Measurements from ENCODE around the gene EFCAB11. TPM values are rescaled to one million over a fixed set of nuclear protein-coding genes. Genes with fewer than 3 reads are reported as not detected.

The EFCAB11 gene
- total RNA-seq, 1 experiment from 2014 or later, result 18.1 TPM

GRCh38 chr14:89963288-89963978 is 8.9 kb upstream of the EFCAB11 start:
- TF ChIP-seq YY1 (IDR thresholded peaks at IDR 0.05; ENCODE audit: extremely low read depth, insufficient replicate concordance, low read depth, low read length) (no peak), RAD21 (IDR thresholded peaks at IDR 0.05; ENCODE audit: low read depth) (no peak), MAX (IDR thresholded peaks at IDR 0.05) (no peak)
- ATAC-seq (no peak), DNase-seq (ENCODE audit: low read depth, low spot score) (no peak)
- ChIA-PET POLR2A (no interaction called here), CTCF (no interaction called here), RAD21 (ENCODE audit: low non-redundant PET in 1 of 2, low total read pairs in 2 of 2, uncharacterized antibody in 2 of 2, unreplicated experiment in 2 of 2) (no interaction called here)
- no peaks in the 10 kb centered on the region for H4K20me1 ChIP-seq (ENCODE audit: insufficient read depth)
- BruUV-seq (replicated peaks), result no TSS peak
- H3K4me2 ChIP-seq (ENCODE audit: low read length), result no peak overlapping the region
- H2AFZ ChIP-seq (ENCODE audit: low read depth, low read length, poor library complexity, severe bottlenecking), result no peak overlapping the region
- no peak overlapping the region for H3K9ac ChIP-seq (ENCODE audit: low read length)
- no peak overlapping the region for H3K27ac ChIP-seq (ENCODE audit: low read depth, low read length)
- no peaks in the 10 kb centered on the region for H3K9me2 ChIP-seq (ENCODE audit: insufficient read depth)
- H3K79me2 ChIP-seq (ENCODE audit: insufficient read depth, low read length), result peaks cover 22% of the 10 kb centered on the region
- peaks cover 19 to 29% of the 10 kb centered on the region in 2 experiments for H3K36me3 ChIP-seq (ENCODE audit: control insufficient read depth in 1 of 2, insufficient read depth in 2 of 2, low read length in 2 of 2)
- intact Hi-C loops (cut with micrococcal nuclease), result no loop called here
- H3K27me3 ChIP-seq (ENCODE audit: insufficient read depth, low read length), result no peaks in the 10 kb centered on the region
- no peaks in the 10 kb centered on the region for H3K4me1 ChIP-seq (ENCODE audit: control insufficient read depth in 1 of 2, insufficient read depth in 2 of 2, low read length in 2 of 2)
- H3K4me3 ChIP-seq (replicated peaks in 1 of 2; ENCODE audit: low read depth in 1 of 2, low read length in 2 of 2), result no peak overlapping the region
- no peaks in the 10 kb centered on the region for H3K9me3 ChIP-seq (ENCODE audit: control insufficient read depth in 1 of 2, insufficient read depth in 1 of 2, low read depth in 1 of 2, low read length in 2 of 2)

DNA sequence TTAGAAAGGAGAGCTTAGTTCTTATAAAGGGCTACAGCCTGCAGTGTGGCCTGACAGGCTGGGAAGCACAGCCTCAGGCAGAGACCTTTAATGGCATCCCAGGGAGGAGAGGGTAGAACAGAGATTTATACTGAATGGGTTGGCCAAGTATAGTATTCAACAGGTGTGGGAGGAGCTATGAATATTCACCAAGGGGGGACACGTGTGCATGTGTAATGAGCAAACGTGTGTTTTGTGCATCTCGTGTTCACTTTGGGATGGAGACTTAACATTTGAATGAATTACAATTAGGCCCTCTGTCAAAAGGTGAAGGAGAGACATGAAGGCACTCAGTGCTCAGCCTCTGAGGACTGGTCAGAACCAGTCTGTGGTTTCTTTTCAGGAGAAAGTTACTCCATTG is 6.4 kb upstream of the EFCAB11 start:
- H3K27me3 ChIP-seq (ENCODE audit: insufficient read depth, low read length), result no peaks in the 10 kb centered on the region
- intact Hi-C loops (cut with micrococcal nuclease), result no loop called here
- no peak overlapping the region for H3K9ac ChIP-seq (ENCODE audit: low read length)
- no peaks in the 10 kb centered on the region for H4K20me1 ChIP-seq (ENCODE audit: insufficient read depth)
- POLR2A ChIA-PET, result no interaction called here
- RAD21 ChIA-PET (ENCODE audit: low non-redundant PET in 1 of 2, low total read pairs in 2 of 2, uncharacterized antibody in 2 of 2, unreplicated experiment in 2 of 2), result no interaction called here
- H3K79me2 ChIP-seq (ENCODE audit: insufficient read depth, low read length), result peaks cover 47% of the 10 kb centered on the region
- peaks cover 4 to 21% of the 10 kb centered on the region in 2 experiments for H3K36me3 ChIP-seq (ENCODE audit: control insufficient read depth in 1 of 2, insufficient read depth in 2 of 2, low read length in 2 of 2)
- no peak overlapping the region for H3K4me2 ChIP-seq (ENCODE audit: low read length)
- no TSS peak for BruUV-seq (replicated peaks)
- H3K4me1 ChIP-seq (ENCODE audit: control insufficient read depth in 1 of 2, insufficient read depth in 2 of 2, low read length in 2 of 2), result peaks cover 7 to 13% of the 10 kb centered on the region in 2 experiments; a peak in 3 of 4 replicates
- H3K4me3 ChIP-seq (replicated peaks in 1 of 2; ENCODE audit: low read depth in 1 of 2, low read length in 2 of 2), result no peak overlapping the region
- ATAC-seq (no peak), DNase-seq (ENCODE audit: low read depth, low spot score) (no peak)
- H2AFZ ChIP-seq (ENCODE audit: low read depth, low read length, poor library complexity, severe bottlenecking), result no peak overlapping the region
- H3K27ac ChIP-seq (ENCODE audit: low read depth, low read length), result no peak overlapping the region
- H3K9me2 ChIP-seq (ENCODE audit: insufficient read depth), result no peaks in the 10 kb centered on the region
- H3K9me3 ChIP-seq (ENCODE audit: control insufficient read depth in 1 of 2, insufficient read depth in 1 of 2, low read depth in 1 of 2, low read length in 2 of 2), result no peaks in the 10 kb centered on the region
- CTCF ChIA-PET, result interaction anchor here (2.4 kb wide), 1 partner anchor 12 kb away, joined by 8 read pairs; no protein-coding TSS in a partner anchor
- TF ChIP-seq TCF7L2 (IDR thresholded peaks at IDR 0.05; ENCODE audit: borderline replicate concordance, extremely low read depth, insufficient read depth, insufficient read length), result no peak
- TF ChIP-seq CBX3 (IDR thresholded peaks at IDR 0.05; ENCODE audit: low read depth), result no peak
- TF ChIP-seq POLR2A (IDR thresholded peaks at IDR 0.05; ENCODE audit: borderline replicate concordance, extremely low read depth, insufficient read depth, insufficient read length), result no peak
- no peak for TF ChIP-seq FOSL1 (IDR thresholded peaks at IDR 0.05; ENCODE audit: low read depth)
- no peak for TF ChIP-seq CEBPB (IDR thresholded peaks at IDR 0.05; ENCODE audit: low read depth)
- TF ChIP-seq, protein P1, sequence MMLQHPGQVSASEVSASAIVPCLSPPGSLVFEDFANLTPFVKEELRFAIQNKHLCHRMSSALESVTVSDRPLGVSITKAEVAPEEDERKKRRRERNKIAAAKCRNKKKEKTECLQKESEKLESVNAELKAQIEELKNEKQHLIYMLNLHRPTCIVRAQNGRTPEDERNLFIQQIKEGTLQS (IDR thresholded peaks at IDR 0.05), result no peak
- no peak for TF ChIP-seq EGR1 (IDR thresholded peaks at IDR 0.05; ENCODE audit: low read depth)
- no peak for TF ChIP-seq POLR2AphosphoS5 (IDR thresholded peaks at IDR 0.05; ENCODE audit: low read depth, low read length)
- TF ChIP-seq MAX (IDR thresholded peaks at IDR 0.05), result no peak
- TF ChIP-seq ZBTB33 (IDR thresholded peaks at IDR 0.05; ENCODE audit: extremely low read depth, insufficient replicate concordance, low read length), result no peak
- TF ChIP-seq EZH2 (IDR thresholded peaks at IDR 0.05), result no peak
- TF ChIP-seq SP1 (IDR thresholded peaks at IDR 0.05; ENCODE audit: low read depth), result no peak
